Activated T-helper 9 cell treated with anti-CD3 and anti-CD28 coated beads, Interleukin-2, amount 50 U/mL, for 16 hours (primary cell): ENCODE results near the gene PACS1.
"Not testable (repeated sequence)": the region's sequence is repeated elsewhere in the genome, so short reads cannot be mapped to it uniquely, and the experiment has no call there.

Experiments used
- DNase-seq: peaks from one replicate; pipeline ENCODE4 v3.0.0-alpha.2; 2020; ENCODE audit warnings: low read depth

PACS1 gene

DNA sequence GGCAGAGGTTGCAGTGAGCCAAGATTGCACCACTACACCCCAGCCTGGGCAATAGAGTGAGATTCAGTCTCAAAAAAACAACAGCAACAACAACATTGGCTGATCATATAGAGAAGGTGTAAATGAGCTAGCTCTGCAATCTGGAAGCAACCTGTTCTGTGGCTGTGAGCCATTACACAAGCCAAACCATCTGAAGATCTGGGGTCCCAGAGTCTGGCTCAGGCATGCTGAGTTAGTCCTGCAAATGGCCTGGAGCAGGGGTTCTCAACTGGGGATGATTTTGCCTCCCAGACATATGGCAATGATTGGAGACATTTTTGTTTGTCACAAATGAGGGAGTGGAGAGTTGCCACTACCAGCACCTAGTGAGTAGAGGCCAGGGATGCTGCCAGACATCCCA lies 156.0 kb downstream of the PACS1 start:
- DNase-seq: no peak

DNA sequence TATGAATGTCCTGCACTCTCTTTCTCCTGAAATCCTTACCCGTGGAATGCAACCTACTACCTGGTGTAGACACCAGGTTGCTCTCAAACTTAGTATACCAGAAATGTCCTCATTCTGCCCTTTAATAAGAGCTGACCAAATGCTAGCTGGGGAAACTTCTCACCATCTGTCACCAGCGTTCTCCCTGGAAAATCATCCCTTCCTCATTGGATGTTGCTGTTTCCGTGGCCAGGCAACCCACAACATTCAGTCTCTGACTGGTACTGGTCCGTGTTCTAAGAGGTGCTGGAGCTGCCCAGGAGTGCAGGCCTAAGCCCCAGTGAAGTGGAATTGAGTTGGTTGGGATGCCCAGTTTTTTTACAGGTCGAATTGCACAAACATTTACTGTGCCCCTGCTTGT lies 157.6 kb downstream of the PACS1 start:
- no peak for DNase-seq

DNA sequence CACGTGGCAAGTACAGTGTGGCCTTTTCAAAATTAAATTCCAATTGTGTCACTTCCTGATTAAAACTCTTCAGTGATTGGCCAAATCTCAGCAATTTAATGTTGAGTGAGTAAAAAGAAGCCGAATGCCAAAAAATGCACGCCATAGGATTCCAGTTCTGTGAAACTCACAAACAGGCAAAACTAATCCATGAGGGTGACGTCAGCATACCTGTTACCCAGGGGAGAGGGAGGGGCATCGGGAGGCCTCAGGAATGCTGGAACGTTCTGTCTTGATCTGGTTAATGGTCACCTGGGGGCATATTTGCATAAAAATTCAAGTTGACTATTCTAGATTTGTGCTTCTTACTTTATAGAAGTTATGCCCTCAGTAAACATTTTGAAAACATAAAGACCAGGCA lies 158.4 kb downstream of the PACS1 start:
- no peak for DNase-seq

DNA sequence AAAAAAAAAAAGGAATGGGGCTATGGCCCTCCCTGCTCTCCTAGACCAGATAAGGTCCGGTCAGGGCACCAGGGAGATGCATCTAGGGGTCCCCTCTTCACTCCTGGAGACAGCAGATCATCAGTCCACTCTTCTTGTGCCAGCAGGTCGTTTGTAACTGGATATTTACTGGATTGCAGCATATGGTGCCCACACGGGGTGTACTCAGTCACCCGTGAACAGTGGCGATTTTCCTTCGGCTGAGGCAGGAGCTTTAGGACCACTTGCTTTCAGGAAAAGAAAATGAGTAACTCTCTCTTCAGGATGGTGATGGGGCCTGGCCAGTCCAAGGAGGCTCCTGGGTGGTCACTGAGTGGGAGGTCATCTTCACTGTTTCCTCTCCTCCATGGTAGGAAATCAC lies 160.1 kb downstream of the PACS1 start:
- DNase-seq: no peak

DNA sequence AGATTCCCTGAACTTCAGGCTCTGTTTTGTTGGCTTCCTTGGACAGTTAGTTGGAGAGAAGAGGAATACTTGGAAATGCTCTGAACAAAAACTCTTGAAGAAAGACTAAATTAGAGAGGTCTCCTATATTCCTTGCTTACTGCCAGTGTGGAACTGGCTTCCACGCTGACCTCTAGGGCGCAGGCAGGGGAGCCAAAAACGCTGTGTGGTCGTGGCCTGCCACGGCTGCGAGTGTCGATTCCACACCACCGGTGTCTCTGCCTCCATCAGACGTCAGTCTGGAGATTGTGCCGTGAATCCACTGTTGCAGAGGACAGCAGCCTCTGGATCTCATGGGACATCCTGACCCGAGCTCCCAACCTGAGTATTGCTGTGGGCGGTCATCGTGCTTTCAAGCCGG lies 160.9 kb downstream of the PACS1 start:
- no peak for DNase-seq

DNA sequence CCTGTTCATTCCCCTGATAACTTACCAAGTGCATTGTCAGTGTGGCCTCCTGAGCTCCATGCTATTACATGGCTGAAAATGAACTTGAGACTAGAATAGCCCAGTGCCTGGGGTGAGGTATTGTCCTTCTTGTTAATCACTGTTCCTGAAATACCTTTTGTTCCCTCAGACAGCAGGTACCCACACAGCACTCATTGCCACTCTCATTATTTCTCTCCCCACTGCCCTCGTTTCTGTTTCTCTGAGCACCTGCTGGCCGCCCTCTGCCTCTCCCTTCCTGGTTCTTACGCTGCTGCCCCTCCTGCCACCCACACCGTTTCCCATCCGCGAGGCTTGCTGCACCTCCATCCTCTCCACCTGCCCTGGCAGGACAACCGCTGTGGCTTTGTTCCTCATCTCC lies 161.5 kb downstream of the PACS1 start:
- no peak for DNase-seq

DNA sequence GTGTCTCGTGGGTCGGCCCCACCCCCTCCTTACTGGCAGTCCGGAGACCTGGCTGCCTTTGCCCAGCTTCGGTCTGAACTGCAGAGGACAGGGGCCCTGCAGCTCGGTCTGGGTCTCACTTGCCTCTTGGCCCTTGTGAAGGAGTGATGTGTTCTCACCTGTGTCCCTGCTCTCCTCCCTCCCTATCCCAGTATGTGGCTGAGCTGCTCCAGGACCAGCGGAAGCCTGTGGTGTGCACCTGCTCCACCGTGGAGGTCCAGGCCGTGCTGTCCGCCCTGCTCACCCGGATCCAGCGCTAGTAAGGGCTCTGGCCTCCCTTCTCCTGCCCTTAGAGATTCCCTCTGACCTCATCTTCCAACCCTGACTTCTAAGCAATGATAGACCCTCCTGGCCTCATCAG lies 162.7 kb downstream of the PACS1 start:
- no peak for DNase-seq

DNA sequence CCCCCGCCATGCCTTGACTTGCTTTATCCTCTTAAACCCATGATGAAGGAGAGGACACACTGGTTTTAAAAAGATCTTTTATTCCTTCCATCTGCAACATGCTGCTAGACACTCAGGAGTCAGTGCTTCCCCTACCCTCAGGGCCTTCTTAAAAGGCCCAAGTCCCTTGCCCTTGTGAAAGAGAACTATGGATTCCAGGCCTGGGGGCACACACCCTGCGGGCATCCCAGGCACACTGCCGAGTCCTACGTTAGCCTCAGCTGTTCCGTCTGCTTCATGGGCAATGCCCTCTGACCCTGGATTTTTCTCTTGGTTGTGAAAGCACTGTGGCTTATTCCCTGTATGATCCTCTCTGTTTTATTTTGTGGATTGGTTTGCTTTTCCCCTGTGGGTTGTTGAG lies 163.2 kb downstream of the PACS1 start:
- DNase-seq: no peak

DNA sequence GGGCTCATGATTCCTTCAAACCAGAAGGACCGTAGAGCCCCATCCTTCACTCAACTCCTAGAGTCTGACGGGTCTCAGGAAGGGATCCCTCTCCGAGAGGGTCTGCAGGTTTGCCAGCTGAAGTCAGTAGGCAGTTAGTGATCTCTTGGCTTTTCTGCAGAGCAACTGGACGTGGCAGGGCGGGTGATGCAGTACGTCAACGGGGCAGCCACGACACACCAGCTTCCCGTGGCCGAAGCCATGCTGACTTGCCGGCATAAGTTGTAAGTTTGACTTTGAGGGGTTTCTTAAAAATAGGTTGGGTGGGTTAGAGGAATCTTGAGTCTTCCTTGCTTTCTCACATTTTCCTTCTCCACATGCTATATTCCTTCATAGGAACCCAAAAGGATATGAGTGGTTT lies 165.1 kb downstream of the PACS1 start:
- no peak for DNase-seq

DNA sequence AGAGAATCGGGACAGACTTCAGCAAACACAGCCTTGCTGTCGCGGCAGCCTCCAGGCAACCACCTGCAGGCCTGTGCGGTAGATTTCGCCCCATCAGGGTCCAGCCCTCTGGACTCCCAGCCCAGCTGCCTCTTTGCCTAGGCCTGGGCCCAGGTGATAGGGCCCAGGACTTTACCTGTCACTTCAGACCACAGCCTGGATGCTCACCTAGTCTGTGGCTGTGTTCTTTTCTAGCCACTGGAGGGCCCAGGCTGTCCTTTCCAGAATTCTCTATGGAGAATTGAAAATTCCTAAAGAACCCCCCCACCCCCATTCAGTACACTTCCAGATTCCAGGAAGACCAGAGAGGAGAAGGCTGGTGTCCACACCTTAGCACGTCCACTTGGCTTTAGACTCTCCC lies 167.8 kb downstream of the PACS1 start:
- DNase-seq: no peak

DNA sequence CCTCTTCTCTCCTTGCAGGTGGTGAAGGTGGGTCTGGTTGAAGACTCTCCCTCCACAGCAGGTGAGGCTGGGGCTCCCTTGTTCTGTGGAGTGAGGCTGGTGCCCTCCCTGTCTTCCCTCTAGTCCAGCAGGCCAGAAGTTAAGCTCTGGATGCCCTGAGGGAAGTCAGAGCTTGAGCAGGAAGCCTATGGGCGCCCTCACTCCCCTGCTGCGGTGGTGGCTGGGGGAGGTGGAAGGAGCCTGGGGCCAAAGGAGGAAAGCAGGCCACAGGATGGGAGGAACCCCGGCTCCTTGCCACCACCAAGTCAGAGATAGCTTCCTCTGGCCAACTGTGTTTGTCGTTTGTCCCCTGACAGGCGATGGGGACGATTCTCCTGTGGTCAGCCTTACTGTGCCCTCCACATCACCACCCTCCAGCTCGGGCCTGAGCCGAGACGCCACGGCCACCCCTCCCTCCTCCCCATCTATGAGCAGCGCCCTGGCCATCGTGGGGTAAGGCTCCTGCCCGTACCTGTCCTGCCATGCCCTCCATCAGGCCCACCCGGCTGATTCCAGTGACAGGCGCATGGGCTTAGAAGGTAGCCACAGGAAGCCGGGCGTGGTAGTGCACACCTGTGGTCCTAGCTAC lies 168.8 kb downstream of the PACS1 start:
- DNase-seq: no peak

DNA sequence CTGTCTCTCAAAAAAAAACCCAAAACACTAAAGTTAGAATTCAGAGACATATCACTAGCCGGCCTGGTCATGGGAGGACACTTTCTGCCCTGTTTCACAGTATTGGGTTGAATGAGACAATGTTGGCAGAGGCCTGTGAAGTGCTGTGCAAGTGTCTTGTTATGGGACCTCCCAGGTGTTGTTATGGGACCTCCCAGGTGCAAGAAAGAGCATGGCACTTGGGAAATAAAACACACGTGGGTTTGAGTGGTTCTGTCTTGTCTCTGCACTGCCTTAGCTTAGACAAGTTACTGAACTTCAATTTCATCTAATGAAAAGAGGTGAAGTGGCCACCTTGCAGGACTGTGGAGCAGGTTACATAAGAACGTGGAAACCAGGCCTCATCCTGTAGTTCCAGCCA lies 169.4 kb downstream of the PACS1 start:
- DNase-seq: no peak

DNA sequence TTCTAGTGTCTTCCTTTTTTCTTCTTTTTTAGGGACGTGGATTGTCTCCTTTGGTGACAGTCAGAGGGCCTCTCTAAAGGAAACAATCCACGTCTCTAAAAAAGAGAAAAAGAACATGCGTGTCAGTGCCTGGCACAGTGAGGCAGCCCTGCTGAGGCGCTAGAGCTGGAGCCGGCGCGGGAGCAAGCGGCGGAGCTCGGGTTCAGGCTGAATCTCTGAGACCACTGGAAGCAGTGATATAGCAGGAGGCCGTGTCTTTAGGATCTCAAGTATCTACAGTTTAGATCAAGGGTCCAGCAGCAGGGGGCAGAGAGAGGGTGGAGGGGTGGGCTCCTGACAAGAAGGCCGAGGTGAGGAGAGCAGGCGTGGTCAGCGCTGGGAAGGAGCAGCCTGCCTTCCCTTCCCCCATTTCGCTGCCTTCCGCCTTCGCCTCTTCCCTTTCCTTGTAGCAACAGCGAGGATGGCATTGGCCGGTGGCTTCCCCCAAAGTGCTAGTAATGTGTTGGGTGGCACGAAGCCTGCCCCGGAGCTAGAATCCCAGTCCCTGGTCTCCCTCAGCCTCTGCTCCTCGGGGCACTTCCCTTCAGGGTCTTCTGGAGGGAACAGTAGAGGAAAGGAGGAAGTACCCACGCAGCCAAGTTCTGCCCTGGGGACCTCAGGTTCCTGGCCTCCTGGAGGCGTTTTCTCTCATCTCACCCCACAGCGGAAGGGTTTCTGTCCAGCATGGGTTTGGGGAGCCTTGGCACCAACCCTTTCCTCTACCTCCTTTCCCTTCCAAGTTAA lies 170.1 kb downstream of the PACS1 start:
- DNase-seq: no peak

DNA sequence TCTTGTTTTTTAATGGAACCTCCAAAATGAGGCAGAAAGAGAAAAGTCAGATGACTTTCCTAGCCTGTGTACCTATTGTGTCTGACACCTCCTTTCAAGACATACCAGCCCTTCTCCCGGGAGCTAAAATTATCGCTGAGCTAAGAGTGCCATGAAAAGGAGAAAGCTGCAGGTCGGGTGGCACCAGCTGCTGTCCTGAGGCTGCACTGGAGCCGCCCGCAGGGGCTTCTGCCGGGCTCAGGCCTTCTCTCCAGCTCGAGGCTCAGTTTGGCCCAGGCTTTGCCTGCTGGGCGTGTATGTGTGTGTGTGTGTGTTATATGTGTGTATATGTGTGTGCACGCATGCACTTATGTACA lies 170.7 kb downstream of the PACS1 start:
- no peak for DNase-seq

DNA sequence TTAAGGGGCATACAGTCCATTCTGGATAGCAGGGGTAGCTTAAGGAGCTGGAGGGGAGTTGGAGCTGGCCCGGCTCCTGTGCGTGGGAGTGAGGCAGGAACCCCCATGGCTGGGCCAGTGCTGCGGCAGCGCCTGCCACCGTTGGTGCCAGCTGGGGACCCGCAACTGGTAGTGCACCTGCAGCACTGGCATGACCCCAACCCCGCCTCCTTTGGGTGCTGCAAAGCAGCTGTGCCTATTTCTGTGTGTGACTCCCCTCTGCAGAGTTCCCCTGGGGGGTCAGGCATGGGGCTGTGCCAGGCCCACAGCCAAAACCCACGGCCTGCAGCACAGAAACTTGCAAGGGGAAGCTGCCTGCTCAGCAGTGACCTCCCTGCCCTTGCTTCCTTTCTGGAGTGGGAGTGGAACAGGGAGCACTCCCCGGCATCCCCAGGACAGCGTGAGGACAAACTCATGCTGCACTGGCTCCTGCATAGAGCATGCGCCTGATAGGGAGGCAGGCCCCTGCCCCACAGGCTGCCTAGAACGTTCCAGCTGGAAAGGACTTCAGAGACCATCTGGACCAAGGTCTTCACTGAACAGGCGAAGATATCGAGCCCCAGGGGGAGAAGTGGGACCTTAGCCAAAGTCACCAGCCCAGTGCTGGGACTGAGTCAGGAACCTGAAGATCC lies 172.2 kb downstream of the PACS1 start:
- no peak for DNase-seq

DNA sequence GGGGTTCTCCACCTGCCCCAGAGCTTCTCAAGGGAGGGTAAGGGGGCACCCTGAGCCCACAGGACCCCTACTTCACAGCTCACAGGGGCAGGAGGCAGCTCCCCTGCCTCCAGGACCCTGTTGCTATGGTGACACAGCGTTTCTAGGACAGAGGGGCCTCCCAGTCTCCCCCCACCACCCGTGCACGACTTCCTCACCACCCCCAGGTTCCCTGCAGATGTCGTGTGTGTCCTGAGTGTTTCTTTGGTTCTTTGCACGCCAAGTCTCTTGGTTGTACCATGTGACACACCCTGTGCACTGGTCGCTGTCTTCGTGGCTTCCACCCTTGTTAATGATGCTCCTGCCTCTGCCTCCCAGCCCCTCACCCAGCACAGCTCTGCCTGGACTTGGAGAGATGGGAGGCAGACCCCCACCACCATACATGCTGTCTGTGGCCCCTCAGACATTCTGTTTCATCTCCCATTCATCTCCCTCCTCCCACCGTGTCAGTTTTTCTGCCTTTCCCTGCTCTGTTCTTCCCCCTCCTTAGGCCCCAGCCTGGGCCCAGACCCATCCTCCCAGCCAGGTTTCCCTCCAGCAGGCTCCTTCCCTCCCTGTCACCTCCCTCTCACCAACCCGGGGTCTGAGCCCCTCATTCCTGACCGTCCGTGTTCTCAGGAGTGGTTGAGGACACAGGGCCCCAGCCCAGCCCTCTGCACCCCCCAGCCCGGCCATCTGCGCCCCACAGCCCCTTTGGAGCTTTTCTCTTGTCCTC lies 173.9 kb downstream of the PACS1 start:
- no peak for DNase-seq

DNA sequence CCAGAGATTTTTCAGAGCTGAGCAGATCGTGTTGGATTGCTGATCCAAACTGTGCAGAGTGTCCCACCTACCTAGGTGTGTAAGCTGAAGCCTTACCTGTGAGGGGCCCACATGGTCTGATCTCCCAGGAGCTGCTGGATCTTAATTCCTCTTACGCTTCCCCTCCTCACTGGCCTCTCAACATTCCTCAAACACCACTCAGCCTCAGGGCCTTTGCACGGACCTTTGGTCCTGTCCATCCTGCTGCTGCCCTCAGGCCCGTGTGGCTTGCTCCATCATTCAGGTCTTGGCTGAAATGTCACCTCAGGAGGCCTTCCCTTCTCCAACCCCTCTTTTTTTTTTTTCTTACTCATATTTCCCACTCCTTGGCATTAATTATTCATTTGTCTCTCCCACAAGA lies 177.2 kb downstream of the PACS1 start:
- no peak for DNase-seq

DNA sequence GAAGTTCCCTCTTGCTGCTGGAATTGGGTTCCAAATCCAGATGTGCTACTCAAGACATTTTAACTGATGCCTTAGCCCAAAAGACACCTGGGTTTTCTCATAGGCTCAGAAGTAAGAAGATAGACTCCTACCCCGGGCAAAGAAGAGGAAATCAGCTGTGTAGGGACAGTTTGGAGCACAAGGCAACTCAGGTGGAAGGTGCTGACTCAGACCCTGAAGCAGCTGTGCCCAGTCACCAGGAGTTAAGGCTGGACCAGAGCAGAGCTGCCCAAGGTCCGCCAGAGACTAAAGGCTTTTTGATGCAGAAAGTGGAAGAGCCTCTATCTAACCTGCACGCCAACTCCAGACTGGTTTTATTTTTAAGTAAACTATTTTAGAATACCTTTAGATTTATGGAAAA lies 177.7 kb downstream of the PACS1 start:
- no peak for DNase-seq

DNA sequence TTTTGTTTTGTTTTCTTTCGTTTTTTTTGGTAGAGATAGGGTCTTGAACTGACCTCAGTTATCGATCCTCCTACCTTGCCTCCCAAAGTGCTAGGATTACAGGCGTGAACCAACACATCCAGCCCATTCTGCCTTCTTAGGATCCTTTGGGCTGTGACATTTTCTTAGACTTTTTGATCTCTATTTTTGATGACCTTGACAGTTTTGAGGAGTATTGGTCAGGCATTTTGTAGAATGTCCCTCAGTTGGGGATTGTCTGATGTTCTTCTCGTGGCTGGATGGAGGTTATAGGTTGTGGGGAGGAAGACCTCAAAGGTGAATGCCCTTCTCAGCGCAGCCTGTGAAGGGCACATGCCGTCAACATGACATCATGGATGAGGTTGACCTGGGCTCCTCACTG lies 178.8 kb downstream of the PACS1 start:
- no peak for DNase-seq

DNA sequence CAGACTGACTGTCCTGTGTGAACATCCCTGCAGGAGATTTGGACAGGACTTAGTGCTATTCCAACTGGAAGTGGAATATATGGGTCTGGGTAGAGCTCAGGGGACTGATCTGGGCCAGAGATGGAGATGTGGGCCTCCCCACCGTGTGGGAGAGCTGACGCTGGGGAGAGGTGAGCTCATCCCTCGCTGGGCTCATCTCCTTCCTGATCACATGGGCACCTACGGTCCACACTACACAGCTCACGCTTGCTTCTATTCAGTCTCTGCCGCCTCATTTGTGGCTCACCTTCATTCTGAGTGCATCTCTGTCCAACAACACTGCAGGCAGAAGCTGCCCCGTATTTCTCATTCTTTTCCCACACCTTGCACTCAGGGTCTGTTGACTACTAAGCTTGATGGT lies 181.7 kb downstream of the PACS1 start:
- DNase-seq: no peak

DNA sequence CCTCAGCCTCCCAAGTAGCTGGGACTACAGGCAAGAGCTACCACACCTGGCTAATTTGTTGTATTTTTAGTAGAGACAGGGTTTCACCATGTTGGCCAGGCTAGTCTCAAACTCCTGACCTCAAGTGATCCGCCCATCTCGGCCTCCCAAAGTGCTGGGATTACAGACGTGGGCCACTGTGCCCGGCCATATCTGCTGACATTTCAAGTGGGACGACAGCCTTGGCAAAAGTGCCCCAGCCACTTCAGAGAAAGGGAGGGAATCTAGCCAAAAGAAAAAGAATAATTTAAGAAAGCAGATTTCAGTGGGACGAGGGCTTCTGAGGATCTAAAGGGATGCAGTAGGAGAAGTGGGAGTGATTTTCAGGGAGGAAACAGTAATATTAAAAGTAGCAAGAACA lies 183.0 kb downstream of the PACS1 start:
- DNase-seq: not testable (repeated sequence)

DNA sequence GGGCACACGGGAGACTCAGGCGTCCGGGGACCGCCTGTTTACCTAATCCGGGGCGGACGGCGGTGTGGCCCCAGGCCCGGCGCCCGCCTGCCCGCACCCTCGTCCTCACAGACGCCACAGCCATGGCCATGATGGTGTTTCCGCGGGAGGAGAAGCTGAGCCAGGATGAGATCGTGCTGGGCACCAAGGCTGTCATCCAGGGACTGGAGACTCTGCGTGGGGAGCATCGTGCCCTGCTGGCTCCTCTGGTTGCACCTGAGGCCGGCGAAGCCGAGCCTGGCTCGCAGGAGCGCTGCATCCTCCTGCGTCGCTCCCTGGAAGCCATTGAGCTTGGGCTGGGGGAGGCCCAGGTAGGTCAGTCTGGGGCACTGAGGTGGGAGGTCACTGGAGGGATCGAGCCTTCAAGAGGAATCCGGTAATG lies 188.4 kb downstream of the PACS1 start:
- DNase-seq: no peak

DNA sequence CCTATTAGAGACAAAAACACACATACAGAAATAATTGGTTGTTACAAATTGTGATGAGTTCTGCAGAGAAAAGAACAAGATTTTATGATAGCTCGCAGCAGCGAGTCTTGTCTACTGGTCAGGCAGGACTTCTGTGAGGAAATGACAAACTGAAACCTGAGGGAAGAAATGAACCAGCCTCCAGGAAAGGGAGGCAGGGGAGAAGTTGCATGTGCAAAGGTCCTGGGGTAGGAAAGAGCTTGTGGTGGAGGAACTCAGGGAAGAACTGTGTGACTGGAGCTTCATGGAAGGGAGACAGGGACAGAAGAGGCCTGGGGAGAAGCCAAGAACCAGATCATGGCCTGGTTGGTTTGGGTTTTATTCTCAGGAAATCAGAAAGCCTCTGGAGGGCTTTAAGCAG lies 189.2 kb downstream of the PACS1 start:
- DNase-seq: no peak
